Omental fat pad (tissue), 4 donors: Measurements from ENCODE around the gene RIPOR3. TPM values are rescaled to one million over a fixed set of nuclear protein-coding genes. Genes with fewer than 3 reads are reported as not detected.
"Not testable (repeated sequence)": the region's sequence is repeated elsewhere in the genome, so short reads cannot be mapped to it uniquely, and the experiment has no call there.

ENCODE experiments used
- ATAC-seq: fragments of 150-250 bp; one replicate; pipeline ENCODE4 v1.9.1; 2016; ENCODE audit warnings: mild to moderate bottlenecking, moderate library complexity; ENCODE audit not compliant: low FRiP score
- DNase-seq: peaks from one replicate; pipeline ENCODE4 v3.0.0-alpha.2; 2019; ENCODE audit warnings: low spot score
- total RNA-seq, 4 donors: library from RNA; depleted of rRNA; stranded (reverse); fragments of >200 nt; gene quantifications; one replicate each; pipeline ENCODE4 v1.1.0, GENCODE V29; 2016
- TF ChIP-seq, protein P1 (sequence below), 3 donors: fragments of 450-650 bp; IDR thresholded peaks; one replicate each; pipeline ENCODE4 v1.5.1; 2016 to 2017; ENCODE audit warnings: antibody characterized with exemption in 3 of 3, mild to moderate bottlenecking in 3 of 3, moderate library complexity in 2 of 3

The RIPOR3 gene
- total RNA-seq, 4 donors from 2014 or later: 7.8 to 81.8 (median 16.6) TPM

DNA sequence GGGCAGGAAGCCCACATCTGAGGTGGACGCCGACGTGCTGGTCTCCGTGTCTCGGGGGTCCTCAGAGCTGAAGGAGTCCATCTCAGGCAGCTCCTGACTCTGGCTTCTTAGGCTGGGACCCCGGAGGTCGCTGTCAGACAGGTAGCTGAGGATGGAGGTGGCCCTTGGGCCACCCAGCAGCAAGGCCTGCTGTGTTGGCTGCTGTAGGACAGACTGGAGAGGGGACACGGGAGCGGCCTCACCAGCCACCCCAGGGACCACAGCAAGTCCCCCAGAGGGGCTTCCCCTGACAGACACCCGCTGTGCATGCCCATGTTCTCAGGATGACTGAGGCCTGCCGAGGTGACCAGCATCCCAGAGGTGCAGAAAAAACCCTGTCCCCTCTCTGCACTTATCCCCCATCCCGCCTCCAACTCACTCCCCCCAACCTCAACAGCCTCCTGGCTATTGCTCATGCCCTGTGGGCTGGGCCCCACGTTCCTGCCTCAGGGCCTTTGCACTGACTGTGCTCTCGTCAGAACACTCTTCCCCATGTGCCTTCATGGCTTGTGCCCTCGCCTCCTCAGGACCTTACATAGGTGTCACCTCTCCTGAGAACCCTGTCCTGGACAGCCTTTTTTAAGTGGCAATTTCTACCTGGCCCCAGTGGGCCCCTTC is 88.8 kb downstream of the RIPOR3 start:
- TF ChIP-seq, protein P1, sequence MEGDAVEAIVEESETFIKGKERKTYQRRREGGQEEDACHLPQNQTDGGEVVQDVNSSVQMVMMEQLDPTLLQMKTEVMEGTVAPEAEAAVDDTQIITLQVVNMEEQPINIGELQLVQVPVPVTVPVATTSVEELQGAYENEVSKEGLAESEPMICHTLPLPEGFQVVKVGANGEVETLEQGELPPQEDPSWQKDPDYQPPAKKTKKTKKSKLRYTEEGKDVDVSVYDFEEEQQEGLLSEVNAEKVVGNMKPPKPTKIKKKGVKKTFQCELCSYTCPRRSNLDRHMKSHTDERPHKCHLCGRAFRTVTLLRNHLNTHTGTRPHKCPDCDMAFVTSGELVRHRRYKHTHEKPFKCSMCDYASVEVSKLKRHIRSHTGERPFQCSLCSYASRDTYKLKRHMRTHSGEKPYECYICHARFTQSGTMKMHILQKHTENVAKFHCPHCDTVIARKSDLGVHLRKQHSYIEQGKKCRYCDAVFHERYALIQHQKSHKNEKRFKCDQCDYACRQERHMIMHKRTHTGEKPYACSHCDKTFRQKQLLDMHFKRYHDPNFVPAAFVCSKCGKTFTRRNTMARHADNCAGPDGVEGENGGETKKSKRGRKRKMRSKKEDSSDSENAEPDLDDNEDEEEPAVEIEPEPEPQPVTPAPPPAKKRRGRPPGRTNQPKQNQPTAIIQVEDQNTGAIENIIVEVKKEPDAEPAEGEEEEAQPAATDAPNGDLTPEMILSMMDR (IDR thresholded peaks at IDR 0.05): no peak
- ATAC-seq (no peak), DNase-seq (no peak)

GRCh38 chr20:50601511-50602431 is 89.6 kb downstream of the RIPOR3 start:
- ATAC-seq (no peak), DNase-seq (no peak)
- TF ChIP-seq, protein P1 (IDR thresholded peaks at IDR 0.05): no peak

- TF ChIP-seq, protein P1 (IDR thresholded peaks at IDR 0.05): no peak
- ATAC-seq: no peak
Observed at GRCh38 chr20:50600281-50600895, 91.0 kb downstream of the RIPOR3 start.

DNA sequence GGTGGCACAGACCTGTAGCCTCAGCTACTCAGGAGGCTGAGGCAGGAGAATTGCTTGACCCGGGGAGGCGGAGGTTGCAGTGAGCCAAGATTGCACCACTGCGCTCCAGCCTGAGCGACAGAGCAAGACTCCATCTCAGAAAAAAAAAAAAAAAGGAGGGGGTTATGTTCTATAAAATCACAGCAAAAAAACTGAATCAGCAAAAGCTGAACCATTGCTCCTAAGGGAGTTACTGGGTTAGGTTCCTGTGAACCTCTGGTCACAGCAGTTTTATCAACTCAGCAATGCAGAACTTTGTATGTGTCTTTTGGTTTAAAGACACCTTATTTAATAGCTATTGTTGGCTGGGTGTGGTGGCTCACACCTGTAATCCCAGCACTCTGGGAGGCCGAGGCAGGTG is 92.6 kb downstream of the RIPOR3 start:
- DNase-seq, ATAC-seq: not testable (repeated sequence)

More at GRCh38 chr20:50600281-50600895, 91.0 kb downstream of the RIPOR3 start:
- DNase-seq: no peak

GRCh38 chr20:50598074-50598473 is 93.3 kb downstream of the RIPOR3 start:
- DNase-seq (no peak), ATAC-seq (no peak)
- TF ChIP-seq, protein P1 (IDR thresholded peaks at IDR 0.05): no peak

- TF ChIP-seq, protein P1 (IDR thresholded peaks at IDR 0.05): no peak
- no peak for ATAC-seq
- DNase-seq: no peak
Observed at GRCh38 chr20:50597406-50597969, 93.9 kb downstream of the RIPOR3 start.

- TF ChIP-seq, protein P1 (IDR thresholded peaks at IDR 0.05): no peak
- ATAC-seq (no peak), DNase-seq (no peak)
Observed at GRCh38 chr20:50596694-50597021, 94.7 kb downstream of the RIPOR3 start.
